Natural killer cell (primary cell): Measurements from ENCODE around the gene CHST2. TPM values are rescaled to one million over a fixed set of nuclear protein-coding genes. Genes with fewer than 3 reads are reported as not detected.

ENCODE experiments used
- ATAC-seq, 3 donors: fragments of 150-1000 bp in 2 of 3; fragments of 200-7000 bp in 1 of 3; cut with Tn5 transposase; 1 replicate in 1 of 3; 2 replicates in 2 of 3; pipeline ENCODE4 v1.10.0; 2021; ENCODE audit warnings: mild to moderate bottlenecking in 2 of 3, moderate library complexity in 2 of 3
- DNase-seq, 2 donors: peaks; one replicate each; pipeline versions ENCODE4 v3.0.0 to v3.0.0-alpha.2; 2013 to 2021; ENCODE audit warnings: mixed read lengths in 1 of 2
- H3K27ac ChIP-seq: one replicate; pipeline ENCODE4 v1.5.1; 2013; ENCODE audit warnings: mild to moderate bottlenecking, low read length
- H3K27me3 ChIP-seq: one replicate; pipeline ENCODE4 v1.6.1; 2013; ENCODE audit warnings: low read length; ENCODE audit not compliant: control insufficient read depth, insufficient read depth
- H3K36me3 ChIP-seq: one replicate; pipeline ENCODE4 v1.6.1; 2013; ENCODE audit warnings: low read length; ENCODE audit not compliant: control insufficient read depth, insufficient read depth
- H3K4me1 ChIP-seq: one replicate; pipeline ENCODE4 v1.6.1; 2013; ENCODE audit warnings: low read length; ENCODE audit not compliant: control insufficient read depth, insufficient read depth
- H3K4me3 ChIP-seq: one replicate; pipeline ENCODE4 v1.5.1; 2013; ENCODE audit warnings: low read length
- H3K9me3 ChIP-seq: one replicate; pipeline ENCODE4 v1.6.1; 2013; ENCODE audit warnings: low read length; ENCODE audit not compliant: control insufficient read depth, insufficient read depth
- H3K27ac Mint-ChIP-seq, 2 donors: one replicate each; pipeline ENCODE4 v1.8.0; 2022; ENCODE audit warnings: mild to moderate bottlenecking in 2 of 2, mixed read lengths in 2 of 2, moderate library complexity in 1 of 2
- H3K27me3 Mint-ChIP-seq, 2 donors: one replicate each; pipeline ENCODE4 v1.8.0; 2022; ENCODE audit warnings: low read depth in 2 of 2, mixed read lengths in 2 of 2
- H3K36me3 Mint-ChIP-seq: one replicate; pipeline ENCODE4 v1.8.0; 2022; ENCODE audit warnings: mixed read lengths
- H3K4me1 Mint-ChIP-seq, 2 donors: one replicate each; pipeline ENCODE4 v1.8.0; 2022; ENCODE audit warnings: mixed read lengths in 2 of 2
- H3K4me3 Mint-ChIP-seq: one replicate; pipeline ENCODE4 v1.8.0; 2022; ENCODE audit warnings: mild to moderate bottlenecking, moderate library complexity, mixed read lengths
- H3K9me3 Mint-ChIP-seq, 2 donors: one replicate each; pipeline ENCODE4 v1.8.0; 2022; ENCODE audit warnings: mixed read lengths in 2 of 2
- CTCF ChIP-seq: fragments of 200-600 bp; IDR thresholded peaks from one replicate; pipeline ENCODE4 v1.8.0; 2022; ENCODE audit warnings: antibody characterized with exemption
- WGBS: methylation state at CpG from one replicate; pipeline ENCODE4 v1.1.7; 2013; ENCODE audit warnings: missing lambda C conversion rate; ENCODE audit not compliant: insufficient coverage; 5-methylcytosine and 5-hydroxymethylcytosine counted together
- intact Hi-C: fragments of 100-400 bp; cut with micrococcal nuclease; formaldehyde crosslinking; loops from one replicate; pipeline ENCODE4 v1.14.2; 2022
- total RNA-seq, 4 donors: library from RNA; stranded (reverse); fragments of 120-200 nt in 1 of 4; gene quantifications; one replicate each; pipeline versions ENCODE4 v1.2.3 to v1.2.4, GENCODE V29; 2013 to 2022

The CHST2 gene
- total RNA-seq, 3 donors from 2014 or later (not counting 1 experiment from before 2014, with no cell fraction given), result 74.6 to 113 (median 95.4) TPM

DNA sequence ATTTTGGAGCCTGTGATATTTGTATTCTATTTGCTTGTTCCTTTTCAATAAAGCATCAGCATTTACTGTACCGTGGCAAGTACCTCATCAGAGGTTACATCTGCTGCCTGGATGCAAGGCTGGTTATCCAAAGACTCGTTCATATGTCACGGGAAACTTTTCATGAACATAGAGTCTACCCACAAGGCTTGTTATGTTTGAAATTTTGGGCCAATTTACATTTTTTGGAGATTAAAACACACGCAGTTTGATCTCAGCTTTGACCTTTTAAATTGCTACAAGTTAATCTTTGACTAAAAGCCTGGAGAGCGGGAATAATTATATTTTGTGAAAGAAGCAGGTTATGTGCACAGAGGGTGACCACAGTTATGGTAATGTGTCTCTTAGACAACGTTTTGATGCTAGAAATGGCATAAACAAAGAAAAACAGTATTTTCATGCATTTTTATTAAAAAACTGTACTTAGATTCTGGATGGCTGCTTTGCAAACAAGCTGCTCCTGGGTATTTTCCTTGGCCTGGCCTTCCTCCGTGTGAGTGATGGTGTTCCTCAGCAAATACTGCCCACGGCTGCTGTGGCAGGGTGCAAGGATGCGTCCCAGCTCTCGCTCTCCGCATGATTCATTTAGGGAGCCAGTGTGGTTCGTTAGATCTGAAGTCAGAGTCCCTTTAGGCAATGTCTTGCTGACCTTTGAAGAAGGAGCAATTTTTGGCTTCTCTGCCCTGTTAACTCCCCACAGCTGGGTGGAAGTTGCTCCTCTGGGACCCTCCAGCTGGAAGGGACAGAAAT, 27.1 kb downstream of the CHST2 start:
- H3K4me3 ChIP-seq, result no peak overlapping the region
- DNase-seq (no peak), ATAC-seq (no peak)
- TF ChIP-seq CTCF, result no peak
- H3K36me3 ChIP-seq, result no peaks in the 10 kb centered on the region
- no peaks in the 10 kb centered on the region for H3K4me1 ChIP-seq
- H3K27me3 ChIP-seq, result no peaks in the 10 kb centered on the region
- intact Hi-C loops, result no loop called here
- no peak overlapping the region for H3K27ac ChIP-seq
- H3K9me3 Mint-ChIP-seq, result no peaks in the 10 kb centered on the region
- H3K9me3 ChIP-seq, result no peaks in the 10 kb centered on the region
- H3K36me3 Mint-ChIP-seq, result no peaks in the 10 kb centered on the region
- H3K27me3 Mint-ChIP-seq, result no peaks in the 10 kb centered on the region
- H3K4me1 Mint-ChIP-seq, result peaks cover 12 to 14% of the 10 kb centered on the region in 2 donors
- H3K27ac Mint-ChIP-seq, result no peak overlapping the region
- WGBS, result 94% methylated on average over 12 of the region's 12 CpGs
- H3K4me3 Mint-ChIP-seq, result no peak overlapping the region

- H3K36me3 Mint-ChIP-seq, result no peaks in the 10 kb centered on the region
- no peak overlapping the region for H3K27ac Mint-ChIP-seq
- Histone ChIP-seq H3K27me3 (no peaks in the 10 kb centered on the region), H3K4me3 (no peak overlapping the region), H3K4me1 (no peaks in the 10 kb centered on the region), H3K36me3 (no peaks in the 10 kb centered on the region), H3K27ac (no peak overlapping the region), H3K9me3 (no peaks in the 10 kb centered on the region)
- no peak for TF ChIP-seq CTCF
- no peak overlapping the region for H3K4me3 Mint-ChIP-seq
- H3K9me3 Mint-ChIP-seq, result no peaks in the 10 kb centered on the region
- 100% methylated on average over 2 of the region's 2 CpGs for WGBS
- no peak for DNase-seq
- H3K27me3 Mint-ChIP-seq, result no peaks in the 10 kb centered on the region
- peaks cover 16 to 17% of the 10 kb centered on the region in 2 donors for H3K4me1 Mint-ChIP-seq
- ATAC-seq, result no peak
- intact Hi-C loops, result no loop called here
Observed at GRCh38 chr3:143147707-143148106, 28.1 kb downstream of the CHST2 start.

- intact Hi-C loops, result no loop called here
- no peak for TF ChIP-seq CTCF
- H3K27me3 Mint-ChIP-seq, result no peaks in the 10 kb centered on the region
- Histone ChIP-seq H3K36me3 (no peaks in the 10 kb centered on the region), H3K4me3 (no peak overlapping the region), H3K27ac (no peak overlapping the region), H3K9me3 (no peaks in the 10 kb centered on the region), H3K27me3 (no peaks in the 10 kb centered on the region), H3K4me1 (no peaks in the 10 kb centered on the region)
- H3K9me3 Mint-ChIP-seq, result no peaks in the 10 kb centered on the region
- no peak overlapping the region for H3K4me3 Mint-ChIP-seq
- no peaks in the 10 kb centered on the region for H3K36me3 Mint-ChIP-seq
- WGBS, result 100% methylated on average over 3 of the region's 3 CpGs
- peaks cover 16 to 17% of the 10 kb centered on the region in 2 donors for H3K4me1 Mint-ChIP-seq
- no peak for ATAC-seq
- DNase-seq, result no peak
- H3K27ac Mint-ChIP-seq, result no peak overlapping the region
Observed at GRCh38 chr3:143150071-143150470, 30.5 kb downstream of the CHST2 start.
